ENCODE measurements around the gene IL17C. TPM values are rescaled to one million over a fixed set of nuclear protein-coding genes. Genes with fewer than 3 reads are reported as not detected.

IL17C gene
- total and polyA plus RNA-seq, 9 of the 15 experiments (the other 6 are each of a cell fraction or from before 2014, with no cell fraction given): not detected

DNA sequence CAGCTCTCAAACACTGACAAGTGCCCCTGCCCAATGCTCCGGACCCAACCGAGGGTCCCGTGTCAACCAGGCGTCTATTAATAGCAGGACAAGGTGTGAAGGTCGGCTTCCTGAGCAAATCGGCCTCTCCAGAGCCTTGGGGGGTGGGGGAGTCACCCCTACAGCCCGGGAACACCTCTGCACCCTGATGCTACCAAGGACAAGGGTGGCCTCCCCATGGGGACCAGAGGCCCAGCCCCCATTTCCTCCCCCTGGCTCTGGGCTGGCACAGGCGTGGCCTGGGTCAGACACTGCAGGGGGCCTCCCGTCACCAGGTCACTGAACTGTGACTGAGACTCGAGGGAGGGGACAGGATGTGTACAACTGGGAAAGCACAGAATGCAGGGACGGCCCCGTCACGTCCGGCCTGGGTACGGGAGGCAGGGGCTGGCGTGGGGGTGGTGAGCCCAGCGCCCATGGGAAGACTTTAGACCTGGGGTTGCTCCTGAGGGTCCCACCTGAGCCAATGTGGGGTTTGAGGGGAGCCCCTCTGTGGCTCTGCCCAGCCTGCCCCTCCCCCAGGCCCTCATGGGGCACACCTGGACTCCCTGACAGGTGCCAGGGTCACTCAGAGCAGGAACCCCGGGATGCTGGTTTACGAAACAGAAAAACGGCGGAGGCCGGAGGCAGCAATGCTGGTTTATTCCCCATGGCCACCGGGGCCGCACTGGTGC, 13.1 kb downstream of the IL17C start (continued):
- no peak for TF ChIP-seq ZNF23 (CRISPR knock-in tag; IDR thresholded peaks at IDR 0.05)
- TF ChIP-seq, protein P1, sequence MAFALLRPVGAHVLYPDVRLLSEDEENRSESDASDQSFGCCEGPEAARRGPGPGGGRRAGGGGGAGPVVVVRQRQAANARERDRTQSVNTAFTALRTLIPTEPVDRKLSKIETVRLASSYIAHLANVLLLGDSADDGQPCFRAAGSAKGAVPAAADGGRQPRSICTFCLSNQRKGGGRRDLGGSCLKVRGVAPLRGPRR (CRISPR knock-in tag; IDR thresholded peaks at IDR 0.05): 0 out of 2 replicates have a peak, but pooled peaks have one; percentile 66
- TF ChIP-seq HMG20B (CRISPR knock-in tag; IDR thresholded peaks at IDR 0.05): no peak
- TF ChIP-seq ETV6 (IDR thresholded peaks at IDR 0.05; ENCODE audit: borderline replicate concordance in 1 of 2, low read depth in 2 of 2, low read length in 1 of 2): no peak
- TF ChIP-seq ETV6 (CRISPR knock-in tag; IDR thresholded peaks at IDR 0.05; ENCODE audit: borderline replicate concordance): no peak
- 0 out of 2 replicates have a peak, but pooled peaks have one; percentile 26 for TF ChIP-seq RBFOX2 (IDR thresholded peaks at IDR 0.05; ENCODE audit: low read depth, low read length)
- peak; percentile 35; the same call in 1 of the 2 replicates for TF ChIP-seq MBD2 (IDR thresholded peaks at IDR 0.05; ENCODE audit: borderline replicate concordance, low read depth)
- no peak for TF ChIP-seq BCOR (IDR thresholded peaks at IDR 0.05)
- TF ChIP-seq, protein P2, sequence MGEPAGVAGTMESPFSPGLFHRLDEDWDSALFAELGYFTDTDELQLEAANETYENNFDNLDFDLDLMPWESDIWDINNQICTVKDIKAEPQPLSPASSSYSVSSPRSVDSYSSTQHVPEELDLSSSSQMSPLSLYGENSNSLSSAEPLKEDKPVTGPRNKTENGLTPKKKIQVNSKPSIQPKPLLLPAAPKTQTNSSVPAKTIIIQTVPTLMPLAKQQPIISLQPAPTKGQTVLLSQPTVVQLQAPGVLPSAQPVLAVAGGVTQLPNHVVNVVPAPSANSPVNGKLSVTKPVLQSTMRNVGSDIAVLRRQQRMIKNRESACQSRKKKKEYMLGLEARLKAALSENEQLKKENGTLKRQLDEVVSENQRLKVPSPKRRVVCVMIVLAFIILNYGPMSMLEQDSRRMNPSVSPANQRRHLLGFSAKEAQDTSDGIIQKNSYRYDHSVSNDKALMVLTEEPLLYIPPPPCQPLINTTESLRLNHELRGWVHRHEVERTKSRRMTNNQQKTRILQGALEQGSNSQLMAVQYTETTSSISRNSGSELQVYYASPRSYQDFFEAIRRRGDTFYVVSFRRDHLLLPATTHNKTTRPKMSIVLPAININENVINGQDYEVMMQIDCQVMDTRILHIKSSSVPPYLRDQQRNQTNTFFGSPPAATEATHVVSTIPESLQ (CRISPR knock-in tag; IDR thresholded peaks at IDR 0.05): no peak
- no peak for TF ChIP-seq PTRF (tag; IDR thresholded peaks at IDR 0.05)
- no peak for TF ChIP-seq FIP1L1 (IDR thresholded peaks at IDR 0.05; ENCODE audit: low read depth, low read length, poor library complexity, severe bottlenecking)
- TF ChIP-seq LEF1 (IDR thresholded peaks at IDR 0.05): 0 out of 2 replicates have a peak, but pooled peaks have one; percentile 49
- no peak; the same call in 1 of the 2 replicates for TF ChIP-seq FOXP1 (CRISPR knock-in tag; IDR thresholded peaks at IDR 0.05)
- TF ChIP-seq, protein P3, sequence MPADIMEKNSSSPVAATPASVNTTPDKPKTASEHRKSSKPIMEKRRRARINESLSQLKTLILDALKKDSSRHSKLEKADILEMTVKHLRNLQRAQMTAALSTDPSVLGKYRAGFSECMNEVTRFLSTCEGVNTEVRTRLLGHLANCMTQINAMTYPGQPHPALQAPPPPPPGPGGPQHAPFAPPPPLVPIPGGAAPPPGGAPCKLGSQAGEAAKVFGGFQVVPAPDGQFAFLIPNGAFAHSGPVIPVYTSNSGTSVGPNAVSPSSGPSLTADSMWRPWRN (IDR thresholded peaks at IDR 0.05; ENCODE audit: low read depth): no peak
- TF ChIP-seq, protein P4, sequence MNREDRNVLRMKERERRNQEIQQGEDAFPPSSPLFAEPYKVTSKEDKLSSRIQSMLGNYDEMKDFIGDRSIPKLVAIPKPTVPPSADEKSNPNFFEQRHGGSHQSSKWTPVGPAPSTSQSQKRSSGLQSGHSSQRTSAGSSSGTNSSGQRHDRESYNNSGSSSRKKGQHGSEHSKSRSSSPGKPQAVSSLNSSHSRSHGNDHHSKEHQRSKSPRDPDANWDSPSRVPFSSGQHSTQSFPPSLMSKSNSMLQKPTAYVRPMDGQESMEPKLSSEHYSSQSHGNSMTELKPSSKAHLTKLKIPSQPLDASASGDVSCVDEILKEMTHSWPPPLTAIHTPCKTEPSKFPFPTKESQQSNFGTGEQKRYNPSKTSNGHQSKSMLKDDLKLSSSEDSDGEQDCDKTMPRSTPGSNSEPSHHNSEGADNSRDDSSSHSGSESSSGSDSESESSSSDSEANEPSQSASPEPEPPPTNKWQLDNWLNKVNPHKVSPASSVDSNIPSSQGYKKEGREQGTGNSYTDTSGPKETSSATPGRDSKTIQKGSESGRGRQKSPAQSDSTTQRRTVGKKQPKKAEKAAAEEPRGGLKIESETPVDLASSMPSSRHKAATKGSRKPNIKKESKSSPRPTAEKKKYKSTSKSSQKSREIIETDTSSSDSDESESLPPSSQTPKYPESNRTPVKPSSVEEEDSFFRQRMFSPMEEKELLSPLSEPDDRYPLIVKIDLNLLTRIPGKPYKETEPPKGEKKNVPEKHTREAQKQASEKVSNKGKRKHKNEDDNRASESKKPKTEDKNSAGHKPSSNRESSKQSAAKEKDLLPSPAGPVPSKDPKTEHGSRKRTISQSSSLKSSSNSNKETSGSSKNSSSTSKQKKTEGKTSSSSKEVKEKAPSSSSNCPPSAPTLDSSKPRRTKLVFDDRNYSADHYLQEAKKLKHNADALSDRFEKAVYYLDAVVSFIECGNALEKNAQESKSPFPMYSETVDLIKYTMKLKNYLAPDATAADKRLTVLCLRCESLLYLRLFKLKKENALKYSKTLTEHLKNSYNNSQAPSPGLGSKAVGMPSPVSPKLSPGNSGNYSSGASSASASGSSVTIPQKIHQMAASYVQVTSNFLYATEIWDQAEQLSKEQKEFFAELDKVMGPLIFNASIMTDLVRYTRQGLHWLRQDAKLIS (CRISPR knock-in tag; IDR thresholded peaks at IDR 0.05): no peak
- TF ChIP-seq NBN (IDR thresholded peaks at IDR 0.05; ENCODE audit: low read depth): no peak
- TF ChIP-seq CAMTA2 (CRISPR knock-in tag; conservative IDR thresholded peaks at IDR 0.05): no peak
- TF ChIP-seq ZNF583 (CRISPR knock-in tag; IDR thresholded peaks at IDR 0.05): 0 out of 2 replicates have a peak, but pooled peaks have one; percentile 38
- TF ChIP-seq, protein P5, sequence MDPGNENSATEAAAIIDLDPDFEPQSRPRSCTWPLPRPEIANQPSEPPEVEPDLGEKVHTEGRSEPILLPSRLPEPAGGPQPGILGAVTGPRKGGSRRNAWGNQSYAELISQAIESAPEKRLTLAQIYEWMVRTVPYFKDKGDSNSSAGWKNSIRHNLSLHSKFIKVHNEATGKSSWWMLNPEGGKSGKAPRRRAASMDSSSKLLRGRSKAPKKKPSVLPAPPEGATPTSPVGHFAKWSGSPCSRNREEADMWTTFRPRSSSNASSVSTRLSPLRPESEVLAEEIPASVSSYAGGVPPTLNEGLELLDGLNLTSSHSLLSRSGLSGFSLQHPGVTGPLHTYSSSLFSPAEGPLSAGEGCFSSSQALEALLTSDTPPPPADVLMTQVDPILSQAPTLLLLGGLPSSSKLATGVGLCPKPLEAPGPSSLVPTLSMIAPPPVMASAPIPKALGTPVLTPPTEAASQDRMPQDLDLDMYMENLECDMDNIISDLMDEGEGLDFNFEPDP (CRISPR knock-in tag; IDR thresholded peaks at IDR 0.05): no peak

Measured in K562 (cell line).